K562 (cell line): Measurements from ENCODE around the gene GFRA1. TPM values are rescaled to one million over a fixed set of nuclear protein-coding genes. Genes with fewer than 3 reads are reported as not detected.

Experiments used
- ATAC-seq: fragments of 200-7000 bp; cut with Tn5 transposase; 3 replicates; pipeline ENCODE4 v1.9.1; 2020; ENCODE audit warnings: moderate library complexity
- BruUV-seq: library from RNA; stranded (reverse); fragments of 400-500 nt; replicated peaks from 2 replicates; lab custom pipeline; 2021; lab: Mats Ljungman, UMichigan
- CTCF ChIA-PET: fragments of 300-600 bp; formaldehyde crosslinking; extraction: SDS; loops from one replicate; lab custom pipeline; 2021; ENCODE audit warnings: low intra/inter-chr PET ratio; lab: Yijun Ruan, JAX
- POLR2A ChIA-PET: fragments of 300-600, 350-650 bp; sonication (Branson Sonifier 250); formaldehyde crosslinking; extraction: SDS; loops from one replicate; lab custom pipeline; 2021; ENCODE audit warnings: antibody characterized with exemption, inconsistent platforms; lab: Yijun Ruan, JAX
- DNase-seq, 4 experiments: peaks; one replicate each; pipeline versions ENCODE4 v3.0.0 to v3.0.0-alpha.2; 2011 to 2018; ENCODE audit warnings: low spot score in 3 of 4, mixed read lengths in 3 of 4; ENCODE audit errors: extremely low read depth in 1 of 4
- FAIRE-seq: peaks from 2 replicates; lab custom pipeline; 2011; peaks lifted over from hg19 to GRCh38; lab: Jason Lieb, UNC
- H2AFZ ChIP-seq: 2 replicates; pipeline ENCODE4 v1.6.0; 2011; ENCODE audit warnings: low read depth, low read length, control low read depth, inconsistent platforms
- H3K27ac ChIP-seq: fragments of 200-600 bp; 3 replicates; pipeline ENCODE4 v1.8.0; 2011; ENCODE audit warnings: low read depth, mild to moderate bottlenecking, control low read depth, inconsistent platforms, low read length, moderate library complexity, mixed read lengths; ENCODE audit errors: extremely low read depth
- H3K27me3 ChIP-seq, 2 experiments: fragments of 300-600 bp in 1 of 2; 2 replicates in 1 of 2; 3 replicates in 1 of 2; pipeline versions ENCODE4 v1.6.0 to v1.8.0; 2011; ENCODE audit warnings: inconsistent platforms in 2 of 2, low read length in 2 of 2, mild to moderate bottlenecking in 1 of 2, mixed read lengths in 1 of 2, moderate library complexity in 1 of 2; ENCODE audit not compliant: control insufficient read depth in 2 of 2, insufficient read depth in 2 of 2
- H3K36me3 ChIP-seq: fragments of 300-600 bp; 3 replicates; pipeline ENCODE4 v1.8.0; 2011; ENCODE audit warnings: mild to moderate bottlenecking, low read length, inconsistent platforms; ENCODE audit not compliant: control insufficient read depth, insufficient read depth
- H3K4me1 ChIP-seq, 2 experiments: fragments of 200-600 bp in 1 of 2; replicated peaks in 1 of 2; 2 replicates in 1 of 2; 3 replicates in 1 of 2; pipeline versions ENCODE4 v1.5.1 to v1.8.0; 2011; ENCODE audit warnings: inconsistent platforms in 2 of 2, low read length in 2 of 2, mild to moderate bottlenecking in 1 of 2, mixed read lengths in 1 of 2, moderate library complexity in 1 of 2; ENCODE audit not compliant: control insufficient read depth in 2 of 2, insufficient read depth in 2 of 2
- H3K4me2 ChIP-seq: 2 replicates; pipeline ENCODE4 v1.6.1; 2011; ENCODE audit warnings: low read length, control low read depth, inconsistent platforms, mixed read lengths; ENCODE audit not compliant: insufficient read depth
- H3K4me3 ChIP-seq: fragments of 200-600 bp; sonication (generic), shearing (Covaris generic); 2 replicates; pipeline ENCODE4 v1.5.1; 2016; ENCODE audit warnings: control low read depth, inconsistent platforms
- H3K79me2 ChIP-seq: fragments of 200-600 bp; 3 replicates; pipeline ENCODE4 v1.8.0; 2011; ENCODE audit warnings: low read length, inconsistent platforms; ENCODE audit not compliant: control insufficient read depth, insufficient read depth
- H3K9ac ChIP-seq, 2 experiments: 2 replicates each; pipeline versions ENCODE4 v1.6.0 to v1.6.1; 2011; ENCODE audit warnings: low read depth in 2 of 2, low read length in 2 of 2, control low read depth in 1 of 2, inconsistent platforms in 1 of 2, mild to moderate bottlenecking in 1 of 2, mixed read lengths in 1 of 2; ENCODE audit not compliant: insufficient read depth in 1 of 2
- H3K9me1 ChIP-seq: one replicate; pipeline ENCODE4 v1.6.0; 2011; ENCODE audit warnings: inconsistent platforms, mild to moderate bottlenecking, low read length, moderate library complexity; ENCODE audit not compliant: control insufficient read depth, insufficient read depth
- H3K9me3 ChIP-seq: replicated peaks from 2 replicates; pipeline ENCODE4 v1.5.1; 2011; ENCODE audit warnings: low read depth, low read length, inconsistent platforms; ENCODE audit not compliant: control insufficient read depth, insufficient read depth
- H4K20me1 ChIP-seq: replicated peaks from 2 replicates; pipeline ENCODE4 v1.6.1; 2011; ENCODE audit warnings: low read length, inconsistent platforms, mixed read lengths; ENCODE audit not compliant: control insufficient read depth, insufficient read depth
- FOXK2 ChIP-seq, 2 experiments: fragments of 450-650 bp; IDR thresholded peaks in 1 of 2; conservative IDR thresholded peaks in 1 of 2; 2 replicates each; pipeline ENCODE4 v1.6.1; 2016; ENCODE audit warnings: low read depth in 2 of 2, mild to moderate bottlenecking in 1 of 2
- IRF9 ChIP-seq: fragments of 450-650 bp; IDR thresholded peaks from 2 replicates; pipeline ENCODE4 v1.6.1; 2016; ENCODE audit warnings: missing biosample characterization, missing genetic modification characterization
- KAT7 ChIP-seq: sonication (generic); formaldehyde crosslinking; IDR thresholded peaks from 2 replicates; pipeline ENCODE4 v1.8.0; 2022; ENCODE audit warnings: missing genetic modification reagents, mild to moderate bottlenecking, borderline replicate concordance
- NCOA1 ChIP-seq: fragments of 450-650 bp; IDR thresholded peaks from 2 replicates; pipeline ENCODE4 v1.6.1; 2016; ENCODE audit warnings: low read depth
- NKRF ChIP-seq: fragments of 450-650 bp; IDR thresholded peaks from 2 replicates; pipeline ENCODE4 v1.6.1; 2016; ENCODE audit warnings: borderline replicate concordance
- TARDBP ChIP-seq: fragments of 450-650 bp; IDR thresholded peaks from 2 replicates; pipeline ENCODE4 v1.6.1; 2016
- ZBTB7A ChIP-seq: IDR thresholded peaks from 2 replicates; pipeline ENCODE4 v1.6.1; 2011; ENCODE audit warnings: low read depth, mild to moderate bottlenecking, low read length, moderate library complexity, borderline replicate concordance; ENCODE audit not compliant: control insufficient read depth
- ZC3H11A ChIP-seq: IDR thresholded peaks from 2 replicates; pipeline ENCODE4 v1.6.1; 2012; ENCODE audit warnings: low read depth, low read length, improper control_type of control experiment
- ZNF174 ChIP-seq: fragments of 250-450 bp; sonication (Bioruptor Pico); IDR thresholded peaks from 2 replicates; pipeline ENCODE4 v1.4.0; 2020; ENCODE audit warnings: mild to moderate bottlenecking
- WGBS: fragments of 100-300 bp; shearing (Covaris generic); methylation state at CpG from one replicate; pipeline ENCODE4 v1.1.6; 2016; ENCODE audit warnings: low coverage, mixed read lengths; ENCODE audit not compliant: insufficient coverage; ENCODE audit errors: missing lambda C conversion rate; 5-methylcytosine and 5-hydroxymethylcytosine counted together
- in situ Hi-C: fragments of 300-500 bp; cut with MboI; formaldehyde crosslinking; loops from 4 replicates; pipeline ENCODE4 v1.15.0; 2018; ENCODE audit warnings: inconsistent platforms, mixed read lengths
- intact Hi-C: fragments of 100-400 bp; cut with micrococcal nuclease; formaldehyde crosslinking; loops from 2 replicates; pipeline ENCODE4 v1.14.2; 2022
- polyA plus RNA-seq, 8 experiments: library from polyadenylated mRNA; depleted of rRNA in 4 of 8; stranded (reverse) in 5 of 8; unstranded in 3 of 8; fragments of >200 nt; fragmentation: Nextera tagmentation in 2 of 8; fragmentation: Illumina TruSeq in 1 of 8; extraction: Ambion mirVana in 2 of 8; extraction: Trizol in 1 of 8; gene quantifications; 2 replicates each; pipeline versions ENCODE4 v1.2.1 to v1.2.3, GENCODE V29; 2011 to 2014; ENCODE audit warnings: inconsistent platforms in 1 of 8, missing spikeins in 1 of 8
- total RNA-seq, 7 experiments: library from RNA; depleted of rRNA in 6 of 7; stranded (reverse); fragments of >200 nt in 6 of 7; fragmentation: Illumina TruSeq in 2 of 7; extraction: Trizol in 2 of 7; gene quantifications; 2 replicates each; pipeline versions ENCODE4 v1.2.1 to v1.2.3, GENCODE V29; 2011 to 2021; ENCODE audit warnings: low replicate concordance in 1 of 7

The GFRA1 gene
- total and polyA plus RNA-seq, 9 of the 15 experiments (the other 6 are each of a cell fraction or from before 2014, with no cell fraction given): 0.04 TPM; not detected in 8

GRCh38 chr10:116070743-116071320, 202.2 kb downstream of the GFRA1 start:
- FAIRE-seq (no peak), DNase-seq (no peak), ATAC-seq (no peak)
- Histone ChIP-seq H4K20me1 (no peaks in the 10 kb centered on the region), H2AFZ (no peak overlapping the region), H3K79me2 (no peaks in the 10 kb centered on the region), H3K4me3 (no peak overlapping the region), H3K4me1 (no peaks in the 10 kb centered on the region), H3K9me3 (no peaks in the 10 kb centered on the region), H3K4me2 (no peak overlapping the region), H3K27me3 (no peaks in the 10 kb centered on the region), H3K36me3 (no peaks in the 10 kb centered on the region), H3K27ac (no peak overlapping the region), H3K9me1 (no peaks in the 10 kb centered on the region), H3K9ac (no peak overlapping the region)
- no peak for TF ChIP-seq KAT7
- TF ChIP-seq NCOA1: no peak
- TF ChIP-seq IRF9 (tag): no peak
- no peak for TF ChIP-seq ZC3H11A
- TF ChIP-seq TARDBP: no peak
- TF ChIP-seq FOXK2 (conservative IDR thresholded peaks at IDR 0.05 in 1 of 2, IDR thresholded peaks at IDR 0.05 in 1 of 2; ENCODE audit: low read depth in 2 of 2): no peak
- no peak for TF ChIP-seq NKRF
- no peak for TF ChIP-seq ZBTB7A
- no peak for TF ChIP-seq ZNF174 (CRISPR knock-in tag)
- ChIA-PET POLR2A (no interaction called here), CTCF (no interaction called here)
- intact Hi-C loops (no loop called here), in situ Hi-C loops (no loop called here)
- BruUV-seq: no TSS peak
- 2% methylated on average over 4 of the region's 5 CpGs for WGBS
